Inflammatory macrophage (primary cell): ENCODE results near the gene CPSF3.
A peak's percentile ranks its signal among the peaks of the same experiment; 100 is the strongest.

Experiments used
- DNase-seq, 2 donors: peaks; one replicate each; pipeline ENCODE4 v3.0.0-alpha.2; 2020 to 2022

CPSF3 gene

GRCh38 chr2:9420495-9420894 is 3.0 kb upstream of the CPSF3 start:
- no peak for DNase-seq

- peak; percentile 47 to 73 for DNase-seq
These were observed 944 bp upstream of the CPSF3 start for GRCh38 chr2:9422321-9423099.

- peak; percentile 11 to 17 for DNase-seq
These were observed 443 bp downstream of the CPSF3 start for GRCh38 chr2:9423922-9424272.

- no peak for DNase-seq
These were observed 1.2 kb downstream of the CPSF3 start for GRCh38 chr2:9424447-9425164.

GRCh38 chr2:9428965-9429577 is 5.6 kb downstream of the CPSF3 start:
- DNase-seq, result no peak

GRCh38 chr2:9430316-9431293 is 7.2 kb downstream of the CPSF3 start:
- DNase-seq, result no peak

GRCh38 chr2:9434489-9434888 is 11.0 kb downstream of the CPSF3 start:
- no peak for DNase-seq

- no peak for DNase-seq
These were observed 16.1 kb downstream of the CPSF3 start for GRCh38 chr2:9439536-9439935.

- no peak for DNase-seq
These were observed 16.7 kb downstream of the CPSF3 start for GRCh38 chr2:9440058-9440727.

- no peak for DNase-seq
These were observed 18.1 kb downstream of the CPSF3 start for GRCh38 chr2:9441556-9441955.

- DNase-seq, result no peak
These were observed 20.1 kb downstream of the CPSF3 start for GRCh38 chr2:9443526-9443925.

GRCh38 chr2:9445089-9445488 is 21.6 kb downstream of the CPSF3 start:
- DNase-seq, result no peak

GRCh38 chr2:9451231-9451630 is 27.8 kb downstream of the CPSF3 start:
- DNase-seq, result no peak

GRCh38 chr2:9460441-9461017 is 37.1 kb downstream of the CPSF3 start:
- no peak for DNase-seq

GRCh38 chr2:9461079-9461478 is 37.6 kb downstream of the CPSF3 start:
- DNase-seq, result no peak

- DNase-seq, result no peak
These were observed 38.9 kb downstream of the CPSF3 start for GRCh38 chr2:9462313-9462712.

- DNase-seq, result no peak
These were observed 39.6 kb downstream of the CPSF3 start for GRCh38 chr2:9462886-9463697.

GRCh38 chr2:9463698-9464034 is 40.2 kb downstream of the CPSF3 start:
- DNase-seq, result peak; percentile 26 to 42

GRCh38 chr2:9465170-9465569 is 41.7 kb downstream of the CPSF3 start:
- DNase-seq, result no peak

- no peak for DNase-seq
These were observed 42.8 kb downstream of the CPSF3 start for GRCh38 chr2:9466147-9466683.

GRCh38 chr2:9467687-9468086 is 44.2 kb downstream of the CPSF3 start:
- DNase-seq, result no peak
